Coronary artery (tissue), 2 donors: ENCODE measurements around the gene ANKRD40CL.
"Not testable (repeated sequence)": the region's sequence is repeated elsewhere in the genome, so short reads cannot be mapped to it uniquely, and the experiment has no call there.

ENCODE experiments used
- DNase-seq: peaks from one replicate; pipeline ENCODE4 v3.0.0-alpha.2; 2017; ENCODE audit warnings: low spot score
- H3K27ac ChIP-seq, 2 donors: fragments of 200-600 bp; sonication (generic); one replicate each; pipeline ENCODE4 v1.5.1; 2016 to 2019
- H3K4me3 ChIP-seq: fragments of 200-600 bp; sonication (generic); 2 replicates; pipeline ENCODE4 v1.5.1; 2016; ENCODE audit warnings: mild to moderate bottlenecking, moderate library complexity
- CTCF ChIP-seq: fragments of 200-600 bp; sonication (generic); IDR thresholded peaks from one replicate; pipeline ENCODE4 v1.5.1; 2019; ENCODE audit warnings: antibody characterized with exemption

ANKRD40CL gene

GRCh38 chr17:50737118-50737698 is 30.1 kb downstream of the ANKRD40CL start:
- no peak for TF ChIP-seq CTCF
- DNase-seq = no peak
- Histone ChIP-seq H3K27ac (no peak overlapping the region), H3K4me3 (no peak overlapping the region)

GRCh38 chr17:50735287-50735686 is 32.0 kb downstream of the ANKRD40CL start:
- no peak for DNase-seq
- H3K27ac ChIP-seq = no peak overlapping the region
- no peak for TF ChIP-seq CTCF
- H3K4me3 ChIP-seq = no peak overlapping the region

DNA sequence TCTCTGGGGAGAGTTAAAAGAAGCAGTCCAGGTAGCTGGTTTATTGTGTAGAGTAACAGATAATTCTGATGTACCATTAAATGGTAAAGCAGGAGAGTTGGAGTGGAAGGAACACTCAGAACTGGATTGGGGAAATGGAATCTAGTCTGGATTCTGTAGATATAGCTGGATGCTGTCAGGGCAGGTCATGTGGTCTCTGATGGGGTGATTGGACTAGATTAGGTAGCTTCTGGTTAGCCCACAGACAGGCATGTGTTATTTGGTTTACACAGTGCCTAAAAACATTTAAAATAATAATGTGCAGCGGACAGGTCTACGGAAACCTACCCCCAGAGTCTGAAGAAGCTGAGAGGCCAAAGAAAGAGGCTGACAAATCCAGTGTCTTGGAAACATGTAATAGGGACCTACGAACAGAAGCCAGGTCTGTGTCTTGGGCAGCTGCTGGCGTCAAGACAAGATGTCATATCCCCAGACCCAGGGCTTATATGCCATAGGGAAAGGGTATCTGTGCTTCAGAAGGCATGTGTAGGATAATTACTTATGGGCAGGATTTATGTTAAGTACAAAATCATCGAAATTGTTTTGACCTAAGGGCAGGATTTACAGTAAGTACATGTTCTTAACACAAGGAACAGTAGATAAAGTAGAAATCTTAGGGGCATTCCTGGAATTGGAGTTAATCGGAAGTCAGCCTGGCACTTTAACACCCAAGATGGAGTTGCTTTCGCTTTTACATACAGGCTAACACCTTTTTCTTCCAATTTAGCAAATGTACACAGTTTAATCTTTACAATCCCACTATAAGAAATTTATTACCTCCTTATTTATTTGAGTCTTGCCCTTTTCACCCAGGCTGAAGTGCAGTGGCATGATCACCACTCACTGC is 35.5 kb downstream of the ANKRD40CL start:
- no peak for TF ChIP-seq CTCF
- DNase-seq = no peak
- Histone ChIP-seq H3K4me3 (no peak overlapping the region), H3K27ac (no peak overlapping the region)

DNA sequence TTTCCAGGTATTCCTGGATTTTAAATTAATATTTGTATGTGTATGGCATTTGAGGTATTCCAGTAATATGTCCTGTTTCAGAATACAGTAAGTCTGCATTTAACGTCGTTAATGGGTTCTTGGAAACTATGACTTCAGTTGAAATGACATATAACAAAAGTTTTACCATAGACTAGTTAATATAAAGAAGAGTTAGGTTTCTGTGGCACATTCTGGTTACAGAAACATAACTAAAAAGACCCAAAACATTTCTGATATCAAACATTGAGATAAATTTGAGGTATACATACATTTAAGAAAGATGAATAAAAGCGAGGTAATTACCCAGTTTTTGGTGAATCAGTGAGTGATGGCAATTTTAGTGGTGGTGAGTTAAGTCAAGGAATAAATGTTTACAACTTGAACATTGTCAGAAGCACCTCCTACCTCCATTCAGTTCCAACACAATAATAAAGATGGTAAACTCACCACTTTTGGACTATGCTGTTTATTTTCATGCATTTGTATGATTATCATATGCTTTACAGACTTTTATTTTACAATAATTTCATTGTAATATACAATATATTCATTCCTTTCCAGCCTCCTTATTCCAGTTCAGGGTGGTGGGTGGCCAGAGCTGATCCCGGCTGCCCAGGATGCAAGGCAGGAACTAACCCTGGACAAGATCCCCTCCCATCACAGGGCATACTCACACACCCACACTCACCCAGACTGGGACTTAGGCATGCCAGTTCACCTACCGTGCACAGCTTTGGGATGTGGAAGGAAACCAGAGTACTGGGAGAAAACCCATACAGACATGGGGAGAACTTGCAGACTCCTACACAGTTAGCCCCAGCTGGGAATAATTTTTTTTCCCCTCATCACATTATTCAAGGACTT is 38.2 kb downstream of the ANKRD40CL start:
- DNase-seq = no peak
- TF ChIP-seq CTCF = no peak
- Histone ChIP-seq H3K4me3 (no peak overlapping the region), H3K27ac (no peak overlapping the region)

DNA sequence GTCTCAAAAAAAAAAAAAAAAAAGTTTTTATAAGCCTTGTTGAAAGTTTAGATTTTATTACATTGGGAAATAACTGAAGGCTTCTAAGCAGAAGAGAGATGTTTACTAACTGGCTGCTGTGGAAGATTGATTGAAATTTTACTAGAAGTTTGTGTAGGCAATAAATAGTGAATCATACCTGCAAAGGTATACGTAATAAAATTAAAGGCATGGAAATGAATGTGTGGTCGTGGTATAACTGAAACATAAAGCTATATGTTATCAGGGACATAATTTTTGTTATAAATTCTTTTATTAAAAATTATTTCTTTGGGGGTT is 39.2 kb downstream of the ANKRD40CL start:
- no peak for TF ChIP-seq CTCF
- DNase-seq = no peak
- H3K4me3 ChIP-seq = no peak overlapping the region
- H3K27ac ChIP-seq = no peak overlapping the region

DNA sequence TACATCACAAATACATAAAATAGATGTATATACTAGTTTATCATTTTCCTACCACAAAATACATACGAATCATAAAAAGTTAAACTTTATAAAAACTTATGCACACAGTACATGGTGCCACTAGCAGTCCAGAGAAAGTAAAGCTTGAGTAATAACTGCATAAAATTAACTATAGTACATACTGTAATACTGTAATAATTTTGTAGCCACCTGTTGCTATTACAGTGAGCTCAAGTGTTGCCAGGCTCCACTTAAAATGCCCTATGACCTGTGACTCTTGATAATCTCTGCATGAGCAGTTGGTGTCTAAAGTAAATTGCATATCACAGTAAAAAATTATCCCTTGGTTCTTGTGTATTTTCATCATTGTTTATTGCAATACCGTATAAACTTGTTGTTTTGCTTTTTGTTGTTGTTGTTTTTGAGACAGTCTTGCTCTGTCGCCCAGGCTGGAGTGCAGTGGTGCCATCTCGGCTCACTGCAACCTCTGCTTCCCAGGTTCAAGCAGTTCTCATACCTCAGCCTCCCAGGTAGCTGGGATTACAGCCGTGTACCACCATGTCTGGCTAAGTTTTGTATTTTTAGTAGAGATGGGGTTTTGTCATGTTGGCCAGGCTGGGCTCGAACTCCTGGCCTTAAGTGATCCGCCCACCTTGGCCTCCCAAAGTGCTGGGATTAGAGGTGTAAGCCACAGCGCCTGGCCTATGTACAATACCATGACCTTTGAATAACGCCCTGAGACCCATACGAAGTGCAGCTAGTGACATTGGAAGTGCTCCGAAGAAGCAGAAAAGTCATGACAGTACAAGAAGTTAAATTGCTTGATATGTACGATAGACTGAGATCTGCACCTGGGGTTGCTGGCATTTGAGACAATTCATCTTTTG is 41.3 kb downstream of the ANKRD40CL start:
- Histone ChIP-seq H3K4me3 (no peak overlapping the region), H3K27ac (no peak overlapping the region)
- DNase-seq = no peak
- TF ChIP-seq CTCF = no peak

GRCh38 chr17:50724622-50725021 is 42.7 kb downstream of the ANKRD40CL start:
- not testable (repeated sequence) for DNase-seq, H3K27ac ChIP-seq, H3K4me3 ChIP-seq
